Ishikawa (cell line): ENCODE results near the gene PFKP.

Experiments
- EP300 ChIP-seq: IDR thresholded peaks from 2 replicates; pipeline ENCODE4 v1.6.1; 2012; ENCODE audit warnings: borderline replicate concordance
- MAX ChIP-seq: IDR thresholded peaks from 2 replicates; pipeline ENCODE4 v1.6.1; 2012
- RAD21 ChIP-seq: IDR thresholded peaks from 2 replicates; pipeline ENCODE4 v1.6.1; 2012; ENCODE audit warnings: low read depth
- REST ChIP-seq: IDR thresholded peaks from 2 replicates; pipeline ENCODE4 v1.6.1; 2012; ENCODE audit warnings: low read depth, mild to moderate bottlenecking
- TAF1 ChIP-seq: IDR thresholded peaks from 2 replicates; pipeline ENCODE4 v1.6.1; 2012; ENCODE audit warnings: low read depth, mild to moderate bottlenecking
- TCF12 ChIP-seq: IDR thresholded peaks from 2 replicates; pipeline ENCODE4 v1.6.1; 2012; ENCODE audit warnings: low read depth

- TF ChIP-seq TAF1 (no peak), RAD21 (no peak), REST (no peak), TCF12 (no peak), EP300 (no peak), MAX (no peak)
These were observed 79.9 kb downstream of the PFKP start for GRCh38 chr10:3147117-3147820.
